GM13976 (cell line): ENCODE results near the gene GP1BB.
A peak's percentile ranks its signal among the peaks of the same experiment; 100 is the strongest.

ENCODE experiments used
- DNase-seq: peaks from one replicate; pipeline ENCODE4 v3.0.0; 2012; ENCODE audit warnings: low spot score
- in situ Hi-C: fragments of 300-500 bp; cut with MboI; formaldehyde crosslinking; loops from one replicate; pipeline ENCODE4 v1.12.0; 2022; ENCODE audit warnings: low sequenced_read_pairs, mixed read lengths, inconsistent platforms; ENCODE audit not compliant: unreplicated experiment
- TF ChIP-seq, protein P1 (sequence below): IDR thresholded peaks from 2 replicates; pipeline ENCODE4 v1.5.1; 2012; ENCODE audit warnings: borderline replicate concordance, mild to moderate bottlenecking; ENCODE audit not compliant: insufficient read depth; ENCODE audit errors: extremely low read depth, missing control alignments, control extremely low read depth

GP1BB gene

DNA sequence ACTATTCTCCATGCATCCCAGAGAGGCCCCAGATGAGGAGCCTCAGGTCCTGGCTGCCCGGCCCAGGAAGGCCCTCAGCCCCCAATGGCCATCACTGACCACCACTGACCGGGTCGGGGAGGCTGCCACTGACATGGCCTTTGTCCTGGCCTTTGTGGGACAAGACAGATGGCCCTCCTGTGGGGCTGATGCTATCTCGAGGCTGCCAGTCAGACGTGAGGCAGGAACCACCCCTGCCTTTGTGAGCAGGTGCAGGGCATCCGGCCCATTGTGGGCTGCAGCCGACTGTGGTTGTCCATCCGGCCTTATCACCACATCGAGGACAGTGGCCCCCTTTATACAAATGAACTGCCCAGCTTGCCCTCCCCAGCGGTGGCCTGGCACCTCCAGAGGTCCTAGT is 5.5 kb downstream of the GP1BB start:
- TF ChIP-seq, protein P1, sequence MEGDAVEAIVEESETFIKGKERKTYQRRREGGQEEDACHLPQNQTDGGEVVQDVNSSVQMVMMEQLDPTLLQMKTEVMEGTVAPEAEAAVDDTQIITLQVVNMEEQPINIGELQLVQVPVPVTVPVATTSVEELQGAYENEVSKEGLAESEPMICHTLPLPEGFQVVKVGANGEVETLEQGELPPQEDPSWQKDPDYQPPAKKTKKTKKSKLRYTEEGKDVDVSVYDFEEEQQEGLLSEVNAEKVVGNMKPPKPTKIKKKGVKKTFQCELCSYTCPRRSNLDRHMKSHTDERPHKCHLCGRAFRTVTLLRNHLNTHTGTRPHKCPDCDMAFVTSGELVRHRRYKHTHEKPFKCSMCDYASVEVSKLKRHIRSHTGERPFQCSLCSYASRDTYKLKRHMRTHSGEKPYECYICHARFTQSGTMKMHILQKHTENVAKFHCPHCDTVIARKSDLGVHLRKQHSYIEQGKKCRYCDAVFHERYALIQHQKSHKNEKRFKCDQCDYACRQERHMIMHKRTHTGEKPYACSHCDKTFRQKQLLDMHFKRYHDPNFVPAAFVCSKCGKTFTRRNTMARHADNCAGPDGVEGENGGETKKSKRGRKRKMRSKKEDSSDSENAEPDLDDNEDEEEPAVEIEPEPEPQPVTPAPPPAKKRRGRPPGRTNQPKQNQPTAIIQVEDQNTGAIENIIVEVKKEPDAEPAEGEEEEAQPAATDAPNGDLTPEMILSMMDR: no peak
- no peak for DNase-seq
- in situ Hi-C loops: no loop called here

DNA sequence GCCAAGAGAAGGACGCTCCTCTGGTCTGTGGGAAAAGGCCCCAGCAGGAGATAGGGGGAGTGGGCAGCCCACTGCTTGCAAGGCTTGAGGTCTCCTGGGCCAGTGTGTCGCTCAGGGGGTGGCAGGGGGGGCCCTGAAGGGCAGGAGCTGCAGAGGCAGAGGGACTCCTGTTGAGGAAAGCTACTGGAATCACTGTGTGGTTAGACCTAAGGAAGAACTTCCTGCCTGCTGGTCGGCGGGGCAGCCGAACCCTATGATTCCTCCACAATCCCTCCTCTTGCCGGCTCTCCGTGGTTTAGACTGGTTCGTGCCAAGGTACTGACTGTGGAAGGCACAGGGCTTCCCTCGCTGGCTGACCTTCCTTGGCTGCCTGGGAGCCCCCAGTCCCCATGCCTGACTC is 6.2 kb downstream of the GP1BB start:
- TF ChIP-seq, protein P1: no peak
- in situ Hi-C loops: no loop called here
- DNase-seq: no peak

DNA sequence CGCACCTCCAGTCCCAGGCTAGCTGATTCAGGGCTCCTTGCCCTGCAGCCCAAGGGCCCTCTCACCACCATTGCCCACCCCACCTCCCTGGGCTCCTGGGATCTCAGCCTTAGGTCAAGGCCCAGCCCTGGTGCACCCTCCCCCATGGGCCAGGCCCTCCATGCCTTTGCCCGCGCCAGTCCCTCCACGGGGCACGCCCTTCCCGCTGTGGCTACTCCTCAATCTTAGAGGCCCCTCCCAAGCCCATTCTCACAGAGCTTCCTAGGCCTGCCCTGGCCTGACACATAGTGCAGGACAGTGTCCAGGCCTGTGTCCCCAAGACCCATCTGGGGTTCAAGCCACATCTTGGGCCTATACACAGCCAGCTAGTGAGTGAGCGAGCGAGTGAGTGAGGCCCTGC is 6.9 kb downstream of the GP1BB start:
- TF ChIP-seq, protein P1: no peak
- DNase-seq: no peak
- in situ Hi-C loops: no loop called here

DNA sequence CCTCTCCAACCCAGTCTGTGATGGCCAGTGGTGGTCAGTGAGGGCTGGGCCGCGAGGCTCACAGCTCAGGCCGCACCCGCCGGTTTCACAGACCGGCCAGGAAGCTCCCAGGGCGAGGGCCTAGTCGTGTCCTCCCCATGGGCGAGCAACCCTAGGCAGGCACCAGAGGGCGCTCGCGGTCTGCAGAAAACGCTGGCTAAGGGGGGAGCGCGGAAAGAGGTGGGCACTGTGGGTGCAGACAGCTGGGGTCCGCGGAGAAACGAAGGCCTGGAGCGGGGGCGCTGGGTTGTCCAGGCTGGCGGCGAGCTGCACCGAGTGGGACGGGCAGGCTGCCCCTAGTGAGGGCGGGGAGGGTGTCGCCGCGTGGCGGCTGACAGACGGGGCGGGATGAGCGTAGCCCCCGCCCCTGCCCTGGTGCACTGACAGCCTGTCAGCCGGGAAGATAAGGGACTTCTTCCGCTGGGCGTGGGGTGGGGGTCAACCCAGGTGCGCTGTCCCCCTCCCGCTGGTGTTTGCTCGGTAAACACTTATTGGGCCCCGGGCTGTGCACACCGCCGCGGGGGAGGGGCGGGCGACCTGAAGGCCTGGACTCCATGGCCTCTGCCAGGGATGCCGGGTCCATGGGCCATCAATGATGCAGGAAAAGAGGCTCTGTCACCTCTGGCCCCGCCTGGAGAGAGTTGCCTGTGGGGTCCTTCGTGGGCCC is 7.5 kb downstream of the GP1BB start:
- DNase-seq: peak; percentile 92
- TF ChIP-seq, protein P1: peak; percentile 97
- in situ Hi-C loops: no loop called here

DNA sequence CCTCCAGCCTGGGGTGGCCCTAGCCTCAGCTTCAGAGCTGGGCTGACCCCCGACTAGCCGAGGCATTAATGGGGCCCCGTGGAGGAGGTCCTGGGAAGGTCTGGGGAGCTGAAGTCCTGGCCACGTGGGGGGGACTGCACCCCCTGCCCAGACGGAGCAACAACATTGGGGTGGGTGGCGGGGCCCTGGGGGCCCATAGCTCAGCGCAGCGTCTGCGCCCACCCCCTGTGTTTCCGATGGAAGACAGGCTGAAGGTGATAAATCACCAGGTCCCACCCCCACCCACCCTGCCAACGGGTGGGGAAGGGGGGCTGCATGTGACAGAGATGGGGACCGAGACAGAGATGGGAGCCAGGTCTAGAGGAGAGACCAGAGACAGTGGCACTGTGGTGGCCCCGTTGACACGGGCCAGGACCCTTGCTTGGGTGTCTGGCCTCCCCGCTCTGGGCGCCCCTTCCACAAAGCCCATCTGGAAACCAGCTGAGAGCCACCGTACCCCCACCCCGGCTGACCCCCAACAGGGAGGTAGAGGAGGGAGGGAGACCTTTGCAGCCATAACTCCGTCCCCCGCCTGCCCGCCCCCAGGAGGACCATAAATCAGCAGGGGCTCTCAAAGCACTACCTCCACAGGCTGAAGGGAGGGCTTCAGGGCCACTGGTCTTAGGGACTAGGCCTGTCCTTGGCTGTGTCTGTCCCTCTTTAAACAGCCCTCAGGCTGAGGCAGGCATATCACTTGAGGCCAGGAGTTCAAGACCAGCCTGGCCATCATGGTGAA is 8.2 kb downstream of the GP1BB start:
- DNase-seq: no peak
- in situ Hi-C loops: no loop called here
- TF ChIP-seq, protein P1: no peak

DNA sequence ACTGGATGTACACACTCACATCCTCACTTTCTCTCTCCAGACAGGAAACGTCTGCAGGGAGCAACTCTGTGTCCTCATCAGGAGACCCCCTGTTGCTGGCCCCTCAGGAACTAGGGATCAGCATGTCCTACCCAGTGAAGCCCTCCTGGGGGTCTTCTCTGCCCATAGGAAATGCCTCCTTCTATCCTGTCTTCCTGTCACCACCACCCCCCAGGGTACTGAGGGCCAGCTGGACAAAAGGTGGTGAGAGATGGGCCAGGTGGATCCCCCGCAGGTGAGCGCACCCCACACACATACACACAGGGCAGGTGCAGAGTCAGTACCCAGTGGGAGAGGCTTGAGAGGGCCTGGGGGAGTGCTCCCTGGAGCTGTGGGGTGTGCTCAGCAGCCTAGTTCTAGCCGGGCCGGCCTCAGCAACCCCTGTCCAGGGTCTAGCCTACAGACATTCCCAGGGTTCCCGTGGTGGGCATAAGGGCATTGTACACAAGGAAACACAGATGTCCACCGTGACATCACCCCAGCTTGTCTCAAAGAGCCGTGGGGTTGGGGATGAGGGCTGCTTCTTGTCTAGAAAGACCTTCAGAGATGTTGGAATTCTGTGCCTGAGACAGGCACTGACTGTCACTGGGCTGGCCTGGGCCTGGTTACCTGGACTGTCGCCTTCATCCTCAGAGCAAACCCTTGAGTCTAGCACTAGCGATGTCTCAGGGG is 9.2 kb downstream of the GP1BB start:
- in situ Hi-C loops: no loop called here
- TF ChIP-seq, protein P1: no peak
- no peak for DNase-seq
